GM19328 (cell line): ENCODE results near the gene GPRC5A.
"Not testable (repeated sequence)": the region's sequence is repeated elsewhere in the genome, so short reads cannot be mapped to it uniquely, and the experiment has no call there.

ENCODE experiments used
- ATAC-seq: cut with Tn5 transposase; IDR thresholded peaks from one replicate; pipeline ENCODE4 v1.9.1; 2021; ENCODE audit warnings: mild to moderate bottlenecking, moderate library complexity; ENCODE audit not compliant: unreplicated experiment

Gene GPRC5A

GRCh38 chr12:12891080-12891880 is at the start of gene GPRC5A:
Gene GPRC5A (plus strand): TSS chr12:12891562. CDS start chr12:12908250, 16,688 bp downstream.
- no peak for ATAC-seq

GRCh38 chr12:12845794-12846243 is 45.5 kb upstream of the GPRC5A start:
- no peak for ATAC-seq

GRCh38 chr12:12846780-12847179 is 44.6 kb upstream of the GPRC5A start:
- ATAC-seq: not testable (repeated sequence)

- no peak for ATAC-seq
Observed at GRCh38 chr12:12853435-12853834, 37.9 kb upstream of the GPRC5A start.

- no peak for ATAC-seq
Observed at GRCh38 chr12:12859690-12860089, 31.7 kb upstream of the GPRC5A start.

GRCh38 chr12:12864243-12864642 is 27.1 kb upstream of the GPRC5A start:
- ATAC-seq: no peak

- ATAC-seq: no peak
Observed at GRCh38 chr12:12868477-12869235, 22.7 kb upstream of the GPRC5A start.

- no peak for ATAC-seq
Observed at GRCh38 chr12:12870465-12870864, 20.9 kb upstream of the GPRC5A start.

GRCh38 chr12:12871587-12872138 is 19.7 kb upstream of the GPRC5A start:
- ATAC-seq: no peak

GRCh38 chr12:12872139-12872933 is 19.0 kb upstream of the GPRC5A start:
- ATAC-seq: no peak

GRCh38 chr12:12872934-12873275 is 18.5 kb upstream of the GPRC5A start:
- no peak for ATAC-seq

- ATAC-seq: no peak
Observed at GRCh38 chr12:12874029-12874428, 17.3 kb upstream of the GPRC5A start.

- not testable (repeated sequence) for ATAC-seq
Observed at GRCh38 chr12:12875301-12875700, 16.1 kb upstream of the GPRC5A start.

GRCh38 chr12:12877153-12877768 is 14.1 kb upstream of the GPRC5A start:
- ATAC-seq: no peak

GRCh38 chr12:12877781-12878455 is 13.4 kb upstream of the GPRC5A start:
- ATAC-seq: no peak

GRCh38 chr12:12880537-12880936 is 10.8 kb upstream of the GPRC5A start:
- ATAC-seq: no peak

GRCh38 chr12:12881151-12881909 is 10.0 kb upstream of the GPRC5A start:
- ATAC-seq: no peak

- no peak for ATAC-seq
Observed at GRCh38 chr12:12882288-12882687, 9.1 kb upstream of the GPRC5A start.

- ATAC-seq: no peak
Observed at GRCh38 chr12:12883369-12884001, 7.9 kb upstream of the GPRC5A start.
